Kidney (tissue), 14 donors: Measurements from ENCODE around the gene FMNL2. TPM values are rescaled to one million over a fixed set of nuclear protein-coding genes. Genes with fewer than 3 reads are reported as not detected.

Experiments
- DNase-seq, 5 donors: peaks; one replicate each; pipeline ENCODE4 v3.0.0-alpha.2; 2013 to 2020
- FAIRE-seq: peaks from 2 replicates; lab custom pipeline; 2012; peaks lifted over from hg19 to GRCh38; lab: Jason Lieb, UNC
- H3K27ac ChIP-seq, 2 donors: one replicate each; pipeline ENCODE4 v1.7.0; 2013; ENCODE audit warnings: low read depth in 2 of 2, low read length in 2 of 2, inconsistent platforms in 1 of 2
- H3K27me3 ChIP-seq: one replicate; pipeline ENCODE4 v1.7.1; 2013; ENCODE audit warnings: low read length, inconsistent platforms; ENCODE audit not compliant: control insufficient read depth, insufficient read depth
- H3K36me3 ChIP-seq, 3 donors: one replicate each; pipeline versions ENCODE4 v1.7.0 to v1.7.1; 2013; ENCODE audit warnings: low read length in 3 of 3, control low read depth in 1 of 3, inconsistent platforms in 1 of 3; ENCODE audit not compliant: insufficient read depth in 3 of 3, control insufficient read depth in 2 of 3
- H3K4me1 ChIP-seq, 3 donors: one replicate each; pipeline versions ENCODE4 v1.7.0 to v1.7.1; 2013; ENCODE audit warnings: low read length in 3 of 3, inconsistent platforms in 1 of 3, low read depth in 1 of 3; ENCODE audit not compliant: control insufficient read depth in 2 of 3, insufficient read depth in 2 of 3
- H3K4me3 ChIP-seq, 3 donors: one replicate each; pipeline versions ENCODE4 v1.7.0 to v1.8.1; 2013; ENCODE audit warnings: low read length in 3 of 3, control low read depth in 1 of 3, inconsistent platforms in 1 of 3
- H3K9ac ChIP-seq, 3 donors: one replicate each; pipeline versions ENCODE4 v1.7.0 to v1.7.1; 2013; ENCODE audit warnings: low read length in 3 of 3, control low read depth in 1 of 3, inconsistent platforms in 1 of 3
- H3K9me3 ChIP-seq, 3 donors: one replicate each; pipeline versions ENCODE4 v1.7.0 to v1.7.1; 2013; ENCODE audit warnings: low read length in 3 of 3, control low read depth in 1 of 3, inconsistent platforms in 1 of 3; ENCODE audit not compliant: control insufficient read depth in 2 of 3, insufficient read depth in 1 of 3
- intact Hi-C: fragments of 100-400 bp; cut with DNase I; formaldehyde crosslinking; loops from one replicate; pipeline ENCODE4 v1.11.1; 2022
- polyA plus RNA-seq: library from polyadenylated mRNA; stranded (reverse); fragments of 350-450 nt; fragmentation: Illumina TruSeq; extraction: RNeasy Lipid Tissue Mini Kit (QIAGEN cat#74804); gene quantifications from one replicate; pipeline ENCODE4 v1.2.3, GENCODE V29; 2014; ENCODE audit warnings: low read depth, low replicate concordance; ENCODE audit not compliant: insufficient read depth
- total RNA-seq: library from RNA; stranded (reverse); fragmentation: NEBNext Ultra II Directional; extraction: Animal tissue kit (Norgen Biotek cat#: 25700); gene quantifications from one replicate; pipeline ENCODE4 v1.2.1, GENCODE V29; 2021
- TF ChIP-seq, protein P1 (sequence below): IDR thresholded peaks from 3 replicates; pipeline ENCODE4 v1.5.1; 2012; ENCODE audit warnings: mild to moderate bottlenecking, moderate library complexity, borderline replicate concordance; ENCODE audit not compliant: insufficient read depth; ENCODE audit errors: extremely low read depth
- donor health status: control.
- donor health status: control.
- donor health status: control.
- donor health status: control.
- donor health status: control.
- donor health status: DM: yes; HTN: yes; CAD: no.
- donor health status: Normal renal cell carcinoma (clear cell type).

The FMNL2 gene
- total and polyA plus RNA-seq, 2 donors from 2014 or later, result 10.7 to 39.1 TPM

DNA sequence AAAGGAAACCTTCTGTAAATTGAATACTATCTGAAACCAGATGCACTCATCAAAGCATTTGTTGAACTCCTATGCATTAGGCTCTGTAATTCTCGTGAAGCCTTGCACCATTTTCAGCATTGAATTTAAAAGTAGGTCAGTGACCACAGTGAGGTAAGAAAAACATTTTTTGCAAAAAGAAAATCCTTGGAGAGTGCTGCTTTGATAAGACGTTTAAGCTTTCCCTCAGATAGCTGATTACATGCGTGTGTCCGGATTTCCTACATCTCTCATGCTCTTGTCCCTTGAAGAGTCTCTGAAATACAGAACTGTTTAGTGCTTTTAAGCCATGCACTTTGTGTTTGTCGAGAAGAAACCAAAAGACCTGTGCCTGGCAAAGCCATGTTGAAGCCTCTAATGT lies 113.6 kb downstream of the FMNL2 start:
- FAIRE-seq, result no peak
- H3K4me1 ChIP-seq, result peaks cover 7 to 15% (median 14%) of the 10 kb centered on the region in 3 donors
- H3K36me3 ChIP-seq, result no peaks in the 10 kb centered on the region
- no peaks in the 10 kb centered on the region for H3K27me3 ChIP-seq
- intact Hi-C loops, result no loop called here
- DNase-seq, result no peak
- H3K9ac ChIP-seq, result no peak overlapping the region
- H3K4me3 ChIP-seq, result no peak overlapping the region
- H3K9me3 ChIP-seq, result no peaks in the 10 kb centered on the region
- TF ChIP-seq, protein P1, sequence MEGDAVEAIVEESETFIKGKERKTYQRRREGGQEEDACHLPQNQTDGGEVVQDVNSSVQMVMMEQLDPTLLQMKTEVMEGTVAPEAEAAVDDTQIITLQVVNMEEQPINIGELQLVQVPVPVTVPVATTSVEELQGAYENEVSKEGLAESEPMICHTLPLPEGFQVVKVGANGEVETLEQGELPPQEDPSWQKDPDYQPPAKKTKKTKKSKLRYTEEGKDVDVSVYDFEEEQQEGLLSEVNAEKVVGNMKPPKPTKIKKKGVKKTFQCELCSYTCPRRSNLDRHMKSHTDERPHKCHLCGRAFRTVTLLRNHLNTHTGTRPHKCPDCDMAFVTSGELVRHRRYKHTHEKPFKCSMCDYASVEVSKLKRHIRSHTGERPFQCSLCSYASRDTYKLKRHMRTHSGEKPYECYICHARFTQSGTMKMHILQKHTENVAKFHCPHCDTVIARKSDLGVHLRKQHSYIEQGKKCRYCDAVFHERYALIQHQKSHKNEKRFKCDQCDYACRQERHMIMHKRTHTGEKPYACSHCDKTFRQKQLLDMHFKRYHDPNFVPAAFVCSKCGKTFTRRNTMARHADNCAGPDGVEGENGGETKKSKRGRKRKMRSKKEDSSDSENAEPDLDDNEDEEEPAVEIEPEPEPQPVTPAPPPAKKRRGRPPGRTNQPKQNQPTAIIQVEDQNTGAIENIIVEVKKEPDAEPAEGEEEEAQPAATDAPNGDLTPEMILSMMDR, result no peak
- H3K27ac ChIP-seq, result no peak overlapping the region

DNA sequence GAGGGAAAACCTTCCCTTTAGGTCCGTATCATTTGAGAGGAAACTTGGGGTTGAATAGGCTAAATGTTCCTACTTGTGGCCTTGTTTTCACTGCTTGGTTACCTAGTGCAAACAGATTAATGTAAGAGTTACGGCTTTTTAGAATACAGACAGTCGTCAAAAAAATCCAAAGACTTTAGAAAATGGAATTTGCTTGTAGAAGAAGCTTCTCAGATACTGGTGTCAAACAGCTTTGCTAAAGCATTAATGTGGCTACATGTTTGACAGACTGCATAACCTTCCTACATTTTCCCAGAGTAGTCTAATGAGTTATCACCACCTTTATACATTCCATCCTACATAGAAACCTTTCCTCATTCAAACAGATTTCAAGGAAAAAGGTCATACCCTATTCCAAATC lies 114.6 kb downstream of the FMNL2 start:
- H3K27ac ChIP-seq, result no peak overlapping the region
- DNase-seq, result no peak
- peaks cover 7 to 15% (median 8%) of the 10 kb centered on the region in 3 donors for H3K4me1 ChIP-seq
- H3K9me3 ChIP-seq, result no peaks in the 10 kb centered on the region
- FAIRE-seq, result no peak
- no peak overlapping the region for H3K4me3 ChIP-seq
- TF ChIP-seq, protein P1, result no peak
- no peak overlapping the region for H3K9ac ChIP-seq
- intact Hi-C loops, result no loop called here
- H3K36me3 ChIP-seq, result no peaks in the 10 kb centered on the region
- H3K27me3 ChIP-seq, result no peaks in the 10 kb centered on the region

DNA sequence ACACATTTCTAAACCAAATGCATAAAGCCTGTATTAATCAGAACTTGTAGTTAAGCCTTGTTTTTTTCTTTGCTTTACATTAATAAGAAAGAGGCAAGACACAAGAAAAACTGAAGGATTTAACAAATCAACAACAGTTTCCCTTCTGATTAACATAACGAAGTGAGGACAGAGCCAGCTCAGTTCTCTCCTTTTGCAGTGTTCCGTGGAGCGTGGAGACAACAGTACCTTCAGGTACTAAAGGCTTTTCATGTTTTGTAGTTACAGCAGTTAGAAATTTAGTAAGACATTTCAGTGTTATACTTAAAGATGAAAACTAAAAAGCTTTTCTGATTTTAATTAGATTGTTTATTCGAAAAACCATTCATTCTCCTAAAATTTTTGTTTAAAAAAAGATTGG lies 115.2 kb downstream of the FMNL2 start:
- Histone ChIP-seq H3K36me3 (no peaks in the 10 kb centered on the region), H3K27ac (no peak overlapping the region), H3K4me1 (peaks cover 7 to 10% (median 8%) of the 10 kb centered on the region in 3 donors), H3K27me3 (no peaks in the 10 kb centered on the region), H3K9ac (no peak overlapping the region), H3K9me3 (no peaks in the 10 kb centered on the region), H3K4me3 (no peak overlapping the region)
- FAIRE-seq (peak; percentile 29), DNase-seq (peak in 1 of 5 donors; percentile 44)
- intact Hi-C loops, result no loop called here
- TF ChIP-seq, protein P1, result no peak

DNA sequence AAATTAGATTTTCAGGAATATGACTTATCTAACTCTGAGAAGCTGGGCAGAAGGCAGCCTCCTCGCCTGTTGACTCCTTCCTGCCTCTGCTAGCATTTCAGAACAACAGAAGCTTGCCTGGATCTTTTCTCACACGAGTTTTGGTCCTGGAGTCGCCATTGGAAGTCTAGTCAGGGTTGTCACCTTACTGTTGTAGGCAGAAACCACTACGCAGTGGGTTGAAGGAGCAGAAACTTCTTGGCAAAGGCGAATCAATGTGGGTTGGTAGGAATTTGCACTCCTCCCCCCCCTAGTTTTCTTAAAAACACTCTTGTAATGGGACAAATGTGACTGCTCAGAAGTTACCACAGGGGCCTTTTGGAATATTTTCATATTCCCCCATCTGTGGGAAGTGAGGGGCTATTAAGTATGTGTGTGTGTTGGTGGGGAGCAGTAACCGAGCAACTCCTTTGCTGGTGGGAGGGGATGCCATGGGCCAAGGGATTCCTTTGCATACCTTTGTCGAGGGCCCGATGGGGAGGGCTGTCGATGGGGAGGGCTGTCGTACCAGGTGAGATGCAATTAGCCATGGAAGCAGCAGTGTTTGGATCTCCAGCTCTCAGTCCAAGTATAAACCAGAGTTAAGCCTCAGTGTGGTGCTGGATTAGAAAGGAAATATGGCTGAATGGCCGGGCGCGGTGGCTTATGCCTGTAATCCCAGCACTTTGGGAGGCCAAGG lies 117.4 kb downstream of the FMNL2 start:
- intact Hi-C loops, result no loop called here
- H3K27me3 ChIP-seq, result no peaks in the 10 kb centered on the region
- FAIRE-seq (no peak), DNase-seq (no peak)
- no peak overlapping the region for H3K27ac ChIP-seq
- H3K9me3 ChIP-seq, result no peaks in the 10 kb centered on the region
- H3K36me3 ChIP-seq, result no peaks in the 10 kb centered on the region
- H3K9ac ChIP-seq, result no peak overlapping the region
- H3K4me3 ChIP-seq, result no peak overlapping the region
- TF ChIP-seq, protein P1, result no peak
- peaks cover 5 to 8% (median 7%) of the 10 kb centered on the region in 3 donors for H3K4me1 ChIP-seq
